NK-92 (cell line): ENCODE results near the gene PIM3.
"Not testable (repeated sequence)": the region's sequence is repeated elsewhere in the genome, so short reads cannot be mapped to it uniquely, and the experiment has no call there.

Source experiments
- DNase-seq: peaks from one replicate; lab custom pipeline; 2025; ENCODE audit not compliant: unreplicated experiment; lab: John Stamatoyannopoulos, UW

Gene PIM3

DNA sequence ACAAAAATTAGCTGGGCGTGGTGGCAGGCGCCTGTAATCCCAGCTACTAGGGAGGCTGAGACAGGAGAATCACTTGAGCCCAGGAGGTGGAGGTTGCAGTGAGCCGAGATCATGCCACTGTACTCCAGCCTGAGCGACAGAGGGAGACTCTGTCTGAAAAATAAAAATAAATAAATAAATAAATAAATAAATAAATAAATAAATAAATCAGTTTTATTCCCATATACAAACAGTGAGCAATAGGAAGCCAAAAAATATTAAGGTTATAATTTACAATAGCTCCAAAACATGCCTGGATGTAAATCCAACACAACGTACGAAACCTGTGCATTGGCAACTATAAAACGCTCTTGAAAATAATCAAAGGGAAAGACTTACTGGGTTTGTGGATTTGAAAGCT is 21.2 kb downstream of the PIM3 start:
- not testable (repeated sequence) for DNase-seq

DNA sequence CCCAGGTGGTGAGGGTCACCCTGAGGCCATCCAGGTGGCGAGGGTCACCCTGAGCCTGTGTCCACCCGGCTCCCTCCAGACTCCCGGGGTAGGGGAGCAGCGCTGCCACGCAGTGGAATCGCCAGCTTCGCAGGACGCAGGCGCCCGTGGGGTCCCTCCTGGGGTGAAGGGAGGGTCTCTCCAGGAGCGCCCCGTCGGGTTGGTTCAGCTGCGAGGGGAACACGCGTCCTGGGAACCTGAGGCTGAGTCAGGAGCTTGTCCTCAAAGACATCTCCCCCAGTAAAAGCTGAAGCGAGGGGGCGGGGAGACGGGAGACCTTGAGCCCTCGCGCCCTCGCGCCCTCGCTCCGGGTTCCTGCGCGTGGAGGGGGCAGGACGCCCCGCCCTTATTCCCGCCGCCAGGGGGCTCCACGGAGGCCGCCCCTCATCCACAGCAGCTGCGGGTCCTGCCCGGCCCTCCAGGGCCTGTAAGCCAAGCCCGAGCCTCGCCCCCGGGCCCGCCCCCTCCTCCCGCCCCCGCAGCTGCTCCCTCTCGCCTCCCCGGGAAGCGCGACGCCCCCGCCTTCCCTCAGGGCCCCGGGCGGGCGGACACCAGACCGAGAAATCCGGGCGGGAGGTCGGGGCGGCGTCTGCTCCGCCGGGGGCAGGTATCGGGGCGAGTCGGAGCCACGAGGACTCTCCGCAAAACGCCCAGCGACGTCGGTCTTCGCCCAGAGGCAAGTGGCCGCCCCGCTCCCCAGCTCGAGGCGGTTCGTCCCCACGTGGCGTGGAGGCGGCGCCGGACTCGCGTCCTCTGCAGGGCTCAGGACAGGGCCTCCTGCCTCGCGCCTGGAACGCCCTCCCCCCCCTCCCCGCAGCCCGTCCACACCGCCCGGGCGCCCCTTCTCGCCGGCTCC is 22.8 kb downstream of the PIM3 start:
- DNase-seq, result no peak

DNA sequence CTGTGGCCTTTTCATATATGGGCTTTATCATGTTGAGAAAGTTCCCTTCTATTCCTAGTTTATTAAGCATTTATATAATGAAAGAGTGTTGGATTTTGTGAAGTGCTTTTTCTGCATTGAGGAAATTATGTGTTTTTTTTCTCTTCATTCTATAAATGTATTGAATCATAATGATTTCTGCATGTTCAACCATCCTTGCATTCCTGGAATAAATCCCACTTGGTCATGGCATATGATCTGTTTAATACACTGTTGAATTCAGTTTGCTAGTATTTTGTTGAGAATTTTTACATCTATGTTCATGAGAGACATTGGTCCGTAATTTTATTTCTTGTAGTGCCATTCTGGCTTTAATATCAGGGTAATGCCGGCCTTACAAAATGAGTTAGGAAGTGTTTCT is 25.8 kb downstream of the PIM3 start:
- DNase-seq, result no peak

DNA sequence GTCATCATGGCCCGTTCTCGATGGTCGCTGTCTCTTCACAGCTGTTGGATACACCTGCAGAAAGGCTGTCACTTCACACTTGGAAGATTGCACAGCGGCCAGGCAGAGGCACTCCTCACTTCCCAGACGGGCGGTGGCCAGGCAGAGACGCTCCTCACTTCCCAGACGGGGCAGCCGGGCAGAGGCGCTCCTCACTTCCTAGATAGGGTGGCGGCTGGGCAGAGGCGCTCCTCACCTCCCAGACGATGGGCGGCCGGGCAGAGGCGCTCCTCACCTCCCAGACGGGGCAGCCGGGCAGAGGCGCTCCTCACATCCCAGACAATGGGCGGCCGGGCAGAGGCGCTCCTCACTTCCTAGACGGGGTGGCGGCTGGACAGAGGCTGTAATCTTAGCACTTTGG is 29.3 kb downstream of the PIM3 start:
- DNase-seq, result not testable (repeated sequence)

DNA sequence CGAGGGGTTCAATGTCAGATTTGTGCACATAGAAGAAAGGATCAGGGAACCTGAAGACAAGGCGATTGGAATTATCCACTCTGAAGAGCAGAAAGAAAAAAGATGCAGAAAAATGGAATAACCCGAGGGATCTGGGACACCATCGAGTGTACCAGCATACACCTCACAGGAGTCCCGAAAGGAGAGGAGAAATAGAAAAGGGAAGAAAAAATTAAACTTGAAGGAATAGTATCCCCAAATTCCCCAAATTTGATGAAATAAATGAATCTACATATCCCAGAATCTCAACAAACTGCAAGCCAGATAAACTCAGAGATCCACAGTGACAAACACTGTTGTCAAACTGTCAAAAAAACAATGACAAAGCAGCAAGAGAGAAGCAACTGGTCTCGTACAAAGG is 30.6 kb downstream of the PIM3 start:
- DNase-seq, result no peak

GRCh38 chr22:49991907-49992533 is 31.4 kb downstream of the PIM3 start:
- no peak for DNase-seq

- no peak for DNase-seq
These were observed 32.5 kb downstream of the PIM3 start for GRCh38 chr22:49992921-49993648.

GRCh38 chr22:49993649-49994360 is 33.2 kb downstream of the PIM3 start:
- no peak for DNase-seq

DNA sequence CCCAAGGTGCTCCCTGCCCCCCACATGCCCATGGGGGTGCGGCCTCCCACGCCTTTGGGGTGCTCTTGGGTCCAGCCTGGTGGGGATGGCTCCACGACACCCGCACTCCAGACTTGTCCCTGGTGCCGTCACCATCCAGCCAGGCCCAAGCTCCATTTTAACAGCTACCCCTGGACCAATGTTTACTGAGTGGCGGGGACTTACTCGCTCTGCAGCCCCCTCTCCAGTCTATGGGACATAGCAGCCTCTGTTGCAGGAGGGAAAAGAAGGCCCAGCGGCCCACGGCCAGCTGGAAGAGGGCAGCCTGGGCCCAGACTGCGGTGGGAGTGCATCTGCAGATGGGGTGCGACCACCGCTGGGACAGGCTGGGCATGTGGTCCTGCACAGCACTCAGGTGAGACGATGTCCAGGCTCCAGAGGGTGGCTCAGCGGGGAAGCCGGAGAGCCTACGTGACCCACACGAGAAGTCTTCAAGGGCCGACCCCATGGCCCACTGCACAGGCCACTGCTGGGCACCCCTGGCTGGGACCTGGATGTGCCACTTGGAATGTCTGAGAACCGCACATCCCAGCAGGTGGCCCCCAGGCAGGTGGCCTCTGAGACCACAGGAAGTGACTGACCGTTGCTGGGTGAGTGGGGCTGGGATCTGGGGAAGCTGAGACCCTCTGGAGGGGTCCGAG is 33.9 kb downstream of the PIM3 start:
- DNase-seq, result no peak

DNA sequence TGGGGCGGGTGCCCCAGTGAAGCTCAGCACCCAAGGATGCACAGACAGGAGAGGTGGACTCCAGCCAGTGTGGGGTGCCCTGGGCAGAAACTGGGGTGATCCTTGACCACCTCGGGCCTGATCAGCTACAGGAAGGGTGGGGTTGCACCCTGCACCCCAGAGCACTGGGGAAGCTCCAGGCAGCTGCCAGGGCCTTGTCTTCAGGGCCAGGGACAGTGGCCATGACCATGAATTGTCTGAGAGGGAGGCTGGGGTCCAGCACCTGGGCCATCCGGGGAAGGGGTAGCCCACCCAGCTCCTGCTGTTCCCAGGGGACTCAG is 34.4 kb downstream of the PIM3 start:
- DNase-seq, result no peak

GRCh38 chr22:49995361-49996118 is 35.0 kb downstream of the PIM3 start:
- no peak for DNase-seq

- no peak for DNase-seq
These were observed 35.5 kb downstream of the PIM3 start for GRCh38 chr22:49996119-49996517.

DNA sequence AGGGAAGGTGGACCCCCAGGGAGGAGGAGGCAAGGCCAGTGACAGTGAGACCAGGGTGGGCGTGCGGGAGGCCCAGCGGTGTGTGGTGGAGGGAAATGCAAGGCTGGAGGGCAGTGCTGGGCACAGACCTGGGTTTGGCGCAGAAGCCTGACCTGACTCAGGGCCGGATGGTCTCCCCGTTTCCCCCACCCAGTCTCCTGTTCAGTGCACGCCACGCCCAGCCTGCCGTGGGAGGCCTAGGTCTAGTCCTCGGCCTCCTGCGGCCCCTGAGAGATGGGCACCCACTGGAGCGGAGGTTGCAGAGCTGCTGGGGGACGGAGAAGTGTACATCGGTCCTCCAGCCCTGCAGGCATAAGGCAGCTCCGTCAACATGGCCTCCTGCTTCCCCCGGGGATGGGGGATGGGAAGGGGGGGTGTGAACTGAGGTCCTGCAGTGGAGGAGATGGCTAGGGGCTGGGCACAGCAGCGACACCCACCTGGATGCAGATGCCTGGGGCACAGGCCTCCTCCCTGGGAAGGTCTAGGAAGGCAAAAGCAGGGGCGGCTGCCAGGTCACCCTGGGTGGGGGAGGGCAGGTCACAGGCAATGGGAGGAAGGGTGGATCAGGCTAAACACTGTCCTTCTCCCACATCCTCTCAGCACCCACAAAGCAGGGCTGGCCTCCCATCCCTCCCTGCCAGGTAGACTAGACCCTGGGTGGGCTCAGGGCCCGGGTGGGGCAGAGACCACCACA is 36.1 kb downstream of the PIM3 start:
- no peak for DNase-seq

GRCh38 chr22:49997251-49997599 is 36.7 kb downstream of the PIM3 start:
- DNase-seq, result no peak

DNA sequence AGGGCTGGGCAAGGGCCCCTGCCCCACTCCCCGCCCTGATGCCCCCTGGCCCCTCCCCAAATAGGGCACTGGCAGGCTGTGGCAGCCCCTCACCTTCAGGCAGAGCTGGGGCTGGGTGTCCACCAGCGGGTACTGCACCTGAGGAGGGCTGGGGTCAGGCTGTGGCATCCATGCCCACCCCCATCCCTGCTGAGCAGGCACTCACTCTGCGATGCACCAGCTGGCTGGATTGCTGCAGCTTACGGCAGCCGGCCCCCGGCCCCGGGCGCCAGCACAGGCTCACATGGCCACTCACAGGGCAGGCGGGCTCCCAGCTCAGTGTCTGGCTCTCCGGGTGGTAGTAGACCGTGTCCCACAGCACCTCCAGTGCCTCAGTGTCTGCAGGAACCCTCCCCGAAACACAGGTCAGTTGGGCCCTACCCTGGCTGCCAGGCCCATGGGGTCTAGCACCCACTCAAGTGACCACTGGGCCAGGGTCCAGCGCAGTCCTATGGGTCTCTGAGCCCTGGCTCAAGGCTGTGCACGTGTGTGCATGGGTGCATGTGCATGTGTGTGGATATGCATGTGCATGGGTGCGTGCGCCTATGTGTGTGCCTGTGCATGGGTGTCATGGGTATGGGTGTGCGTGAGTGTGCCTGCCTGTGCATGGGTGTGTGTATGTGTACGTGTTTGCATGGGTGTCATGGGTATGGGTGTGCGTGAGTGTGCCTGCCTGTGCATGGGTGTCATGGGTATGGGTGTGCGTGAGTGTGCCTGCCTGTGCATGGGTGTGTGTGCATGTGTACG is 37.6 kb downstream of the PIM3 start:
- no peak for DNase-seq

- DNase-seq, result no peak
These were observed 38.1 kb downstream of the PIM3 start for GRCh38 chr22:49998718-49999062.

- DNase-seq, result no peak
These were observed 38.7 kb downstream of the PIM3 start for GRCh38 chr22:49999063-49999945.
